NT2/D1 (cell line): ENCODE results near the gene TRIP6.

Source experiments
- SUZ12 ChIP-seq: IDR thresholded peaks from 2 replicates; pipeline ENCODE4 v1.6.1; 2011; ENCODE audit not compliant: insufficient read length, insufficient read depth; ENCODE audit errors: extremely low read depth
- YY1 ChIP-seq: IDR thresholded peaks from 2 replicates; pipeline ENCODE4 v1.6.1; 2011; ENCODE audit not compliant: insufficient read length, insufficient read depth
- ZNF274 ChIP-seq: IDR thresholded peaks from 2 replicates; pipeline ENCODE4 v1.6.1; 2011; ENCODE audit warnings: mild to moderate bottlenecking, low read depth, low read length

GRCh38 chr7:100859856-100860255 is 7.3 kb upstream of the TRIP6 start:
- TF ChIP-seq ZNF274 (no peak), YY1 (no peak), SUZ12 (no peak)
